Trophoblast cell (in vitro differentiated cells and primary cell): ENCODE results near the gene IL1RAP. TPM values are rescaled to one million over a fixed set of nuclear protein-coding genes. Genes with fewer than 3 reads are reported as not detected.
"Not testable (repeated sequence)": the region's sequence is repeated elsewhere in the genome, so short reads cannot be mapped to it uniquely, and the experiment has no call there.

Experiments
- DNase-seq, 2 donors: peaks; one replicate each; pipeline ENCODE4 v3.0.0-alpha.2; 2016
- H2AFZ ChIP-seq: 2 replicates; pipeline ENCODE4 v1.6.1; 2013; ENCODE audit warnings: low read length, moderate library complexity, mild to moderate bottlenecking; ENCODE audit not compliant: insufficient read depth, poor library complexity
- H2AK5ac ChIP-seq: 2 replicates; pipeline ENCODE4 v1.6.1; 2013; ENCODE audit warnings: mild to moderate bottlenecking, low read length
- H2BK120ac ChIP-seq: 2 replicates; pipeline ENCODE4 v1.6.1; 2013; ENCODE audit warnings: low read length, mild to moderate bottlenecking, moderate library complexity; ENCODE audit not compliant: insufficient read depth, poor library complexity
- H2BK12ac ChIP-seq: 2 replicates; pipeline ENCODE4 v1.6.1; 2013; ENCODE audit warnings: mild to moderate bottlenecking, low read length, moderate library complexity
- H2BK5ac ChIP-seq: 2 replicates; pipeline ENCODE4 v1.6.1; 2013; ENCODE audit warnings: low read length, low read depth, moderate library complexity, mild to moderate bottlenecking; ENCODE audit not compliant: poor library complexity
- H3K14ac ChIP-seq: 2 replicates; pipeline ENCODE4 v1.6.1; 2013; ENCODE audit warnings: mild to moderate bottlenecking, low read length
- H3K18ac ChIP-seq: 2 replicates; pipeline ENCODE4 v1.6.1; 2013; ENCODE audit warnings: mild to moderate bottlenecking, low read length
- H3K23ac ChIP-seq: 2 replicates; pipeline ENCODE4 v1.6.1; 2013; ENCODE audit warnings: low read length
- H3K27ac ChIP-seq: 2 replicates; pipeline ENCODE4 v1.5.1; 2013; ENCODE audit warnings: low read depth, mild to moderate bottlenecking, inconsistent platforms, low read length, moderate library complexity
- H3K27me3 ChIP-seq: 2 replicates; pipeline ENCODE4 v1.6.1; 2013; ENCODE audit warnings: inconsistent platforms, mild to moderate bottlenecking, low read length, moderate library complexity; ENCODE audit not compliant: insufficient read depth
- H3K36me3 ChIP-seq, 2 experiments: 1 replicate in 1 of 2; 2 replicates in 1 of 2; pipeline ENCODE4 v1.6.1; 2013; ENCODE audit warnings: low read length in 2 of 2, mild to moderate bottlenecking in 2 of 2, moderate library complexity in 1 of 2; ENCODE audit not compliant: insufficient read depth in 2 of 2, control insufficient read depth in 1 of 2
- H3K4ac ChIP-seq: 2 replicates; pipeline ENCODE4 v1.6.1; 2013; ENCODE audit warnings: low read depth, mild to moderate bottlenecking, low read length, moderate library complexity
- H3K4me1 ChIP-seq, 2 experiments: 1 replicate in 1 of 2; 2 replicates in 1 of 2; pipeline ENCODE4 v1.6.1; 2013; ENCODE audit warnings: low read length in 2 of 2, mild to moderate bottlenecking in 2 of 2, moderate library complexity in 1 of 2; ENCODE audit not compliant: insufficient read depth in 2 of 2, control insufficient read depth in 1 of 2
- H3K4me2 ChIP-seq: 2 replicates; pipeline ENCODE4 v1.6.1; 2013; ENCODE audit warnings: inconsistent platforms, mild to moderate bottlenecking, low read length, moderate library complexity
- H3K4me3 ChIP-seq: 2 replicates; pipeline ENCODE4 v1.5.1; 2013; ENCODE audit warnings: mild to moderate bottlenecking, low read depth, low read length, inconsistent platforms
- H3K79me1 ChIP-seq: one replicate; pipeline ENCODE4 v1.6.1; 2013; ENCODE audit warnings: low read length
- H3K79me2 ChIP-seq: 2 replicates; pipeline ENCODE4 v1.6.1; 2013; ENCODE audit warnings: low read length, mild to moderate bottlenecking; ENCODE audit not compliant: control insufficient read depth, insufficient read depth, poor library complexity
- H3K9ac ChIP-seq: 2 replicates; pipeline ENCODE4 v1.6.1; 2013; ENCODE audit warnings: mild to moderate bottlenecking, low read length
- H3K9me3 ChIP-seq: 2 replicates; pipeline ENCODE4 v1.6.1; 2013; ENCODE audit warnings: low read depth, mild to moderate bottlenecking, control low read depth, inconsistent platforms, low read length; ENCODE audit not compliant: insufficient read depth
- H4K12ac ChIP-seq: 2 replicates; pipeline ENCODE4 v1.6.1; 2013; ENCODE audit warnings: low read depth, mild to moderate bottlenecking, low read length, moderate library complexity
- H4K8ac ChIP-seq: 2 replicates; pipeline ENCODE4 v1.6.1; 2013; ENCODE audit warnings: low read depth, mild to moderate bottlenecking, low read length, moderate library complexity
- H4K91ac ChIP-seq: one replicate; pipeline ENCODE4 v1.6.1; 2013; ENCODE audit warnings: low read depth, mild to moderate bottlenecking, low read length, moderate library complexity
- WGBS: extraction: QIAGEN DNeasy Blood & Tissue Kit; methylation state at CpG from one replicate; pipeline ENCODE4 v1.1.7; 2013; ENCODE audit warnings: missing lambda C conversion rate; ENCODE audit not compliant: insufficient read length, insufficient coverage; ENCODE audit errors: extremely low coverage; 5-methylcytosine and 5-hydroxymethylcytosine counted together
- polyA plus RNA-seq: library from polyadenylated mRNA; stranded (reverse); fragments of 200-250 nt; gene quantifications from 2 replicates; pipeline ENCODE4 v1.2.3, GENCODE V29; 2013

Gene IL1RAP
- polyA plus RNA-seq, result 13.1 and 15.4 TPM in 2 replicates

- Histone ChIP-seq H2AK5ac (no peak within 1 kb of the TSS), H3K4me3 (peak within 1 kb of the TSS; percentile 86), H2BK5ac (no peak within 1 kb of the TSS), H3K18ac (no peak within 1 kb of the TSS), H3K4ac (no peak within 1 kb of the TSS), H2BK120ac (no peak within 1 kb of the TSS), H3K27me3 (no peaks in the 10 kb centered on the region), H4K91ac (no peak within 1 kb of the TSS), H2BK12ac (no peak within 1 kb of the TSS), H3K36me3 (no peaks in the 10 kb centered on the region), H3K23ac (no peak within 1 kb of the TSS), H3K27ac (no peak within 1 kb of the TSS), H3K14ac (peak within 1 kb of the TSS; percentile 51), H3K9ac (peak within 1 kb of the TSS; percentile 61), H4K12ac (peak within 1 kb of the TSS; percentile 31), H3K79me1 (no peaks in the 10 kb centered on the region), H3K4me1 (peaks cover 0 to 2% of the 10 kb centered on the region in 2 experiments), H3K4me2 (peak within 1 kb of the TSS; percentile 78), H2AFZ (peak within 1 kb of the TSS; percentile 89), H4K8ac (peak within 1 kb of the TSS; percentile 69), H3K9me3 (peaks cover 3% of the 10 kb centered on the region), H3K79me2 (no peaks in the 10 kb centered on the region)
- WGBS, result no CpG with 5 or more reads among the region's 76 CpGs
- DNase-seq, result peak; percentile 96 to 98
Observed at GRCh38 chr3:190513409-190514370, at the start of gene IL1RAP. TSS of gene IL1RAP (plus strand) at chr3:190514085. CDS start at chr3:190564290, 50,205 bp downstream.

- DNase-seq, result no peak
- H3K4me2 ChIP-seq, result no peak overlapping the region
- no peak overlapping the region for H4K91ac ChIP-seq
- no peaks in the 10 kb centered on the region for H3K27me3 ChIP-seq
- no peak overlapping the region for H2BK120ac ChIP-seq
- H4K8ac ChIP-seq, result no peak overlapping the region
- no peaks in the 10 kb centered on the region for H3K36me3 ChIP-seq
- no peak overlapping the region for H2AK5ac ChIP-seq
- no peaks in the 10 kb centered on the region for H3K9me3 ChIP-seq
- no peak overlapping the region for H2BK12ac ChIP-seq
- H3K79me2 ChIP-seq, result no peaks in the 10 kb centered on the region
- H3K23ac ChIP-seq, result no peak overlapping the region
- H3K4ac ChIP-seq, result no peak overlapping the region
- H3K27ac ChIP-seq, result no peak overlapping the region
- H4K12ac ChIP-seq, result no peak overlapping the region
- no peaks in the 10 kb centered on the region for H3K79me1 ChIP-seq
- no peaks in the 10 kb centered on the region for H3K4me1 ChIP-seq
- no peak overlapping the region for H3K9ac ChIP-seq
- no peak overlapping the region for H3K4me3 ChIP-seq
- no peak overlapping the region for H2AFZ ChIP-seq
- H2BK5ac ChIP-seq, result no peak overlapping the region
- no peak overlapping the region for H3K18ac ChIP-seq
- no peak overlapping the region for H3K14ac ChIP-seq
Observed at GRCh38 chr3:190467922-190468321, 46.0 kb upstream of the IL1RAP start.

GRCh38 chr3:190473261-190473660, 40.6 kb upstream of the IL1RAP start:
- not testable (repeated sequence) for H3K23ac ChIP-seq, H3K18ac ChIP-seq, H3K27me3 ChIP-seq, H4K91ac ChIP-seq, H3K9ac ChIP-seq, H4K12ac ChIP-seq, H2AFZ ChIP-seq, H3K79me1 ChIP-seq, H3K4me2 ChIP-seq, H3K4me3 ChIP-seq, H3K4me1 ChIP-seq, H3K27ac ChIP-seq, H3K4ac ChIP-seq, H3K14ac ChIP-seq, H3K79me2 ChIP-seq, H2BK5ac ChIP-seq, DNase-seq, H3K36me3 ChIP-seq, H2BK12ac ChIP-seq, H3K9me3 ChIP-seq, H2AK5ac ChIP-seq, H4K8ac ChIP-seq, H2BK120ac ChIP-seq
- WGBS, result no CpG with 5 or more reads among the region's 25 CpGs

DNA sequence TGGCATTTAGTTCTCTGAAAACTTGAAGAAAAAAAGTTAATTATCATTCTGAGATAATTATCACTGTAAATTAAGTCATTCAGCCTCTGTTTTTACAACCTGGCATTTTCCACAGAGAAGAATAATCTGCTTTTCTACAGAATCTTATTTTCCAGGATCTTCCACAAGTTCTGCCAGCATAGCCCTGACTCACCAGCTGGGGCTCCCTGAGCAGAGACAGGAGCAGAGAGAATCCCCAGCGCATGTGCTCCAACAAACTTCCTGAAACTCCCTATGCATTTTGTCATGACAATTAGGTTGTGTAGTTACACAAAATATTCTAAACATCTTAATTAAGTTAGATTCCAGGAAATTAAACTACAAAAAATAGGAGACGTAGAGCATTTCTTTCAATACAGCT, 32.1 kb upstream of the IL1RAP start:
- H3K36me3 ChIP-seq, result no peaks in the 10 kb centered on the region
- H3K9me3 ChIP-seq, result no peaks in the 10 kb centered on the region
- H3K27ac ChIP-seq, result no peak overlapping the region
- no peak overlapping the region for H2BK12ac ChIP-seq
- H3K18ac ChIP-seq, result no peak overlapping the region
- H2AFZ ChIP-seq, result no peak overlapping the region
- no peak overlapping the region for H3K4ac ChIP-seq
- H3K79me2 ChIP-seq, result no peaks in the 10 kb centered on the region
- H2BK5ac ChIP-seq, result no peak overlapping the region
- no peak overlapping the region for H3K9ac ChIP-seq
- H3K4me1 ChIP-seq, result no peaks in the 10 kb centered on the region
- no peak overlapping the region for H4K12ac ChIP-seq
- DNase-seq, result no peak
- no peak overlapping the region for H4K8ac ChIP-seq
- H2AK5ac ChIP-seq, result no peak overlapping the region
- H2BK120ac ChIP-seq, result no peak overlapping the region
- H3K4me2 ChIP-seq, result no peak overlapping the region
- no peak overlapping the region for H4K91ac ChIP-seq
- WGBS, result no CpG with 5 or more reads among the region's 2 CpGs
- no peak overlapping the region for H3K4me3 ChIP-seq
- H3K23ac ChIP-seq, result no peak overlapping the region
- H3K79me1 ChIP-seq, result no peaks in the 10 kb centered on the region
- H3K27me3 ChIP-seq, result no peaks in the 10 kb centered on the region
- no peak overlapping the region for H3K14ac ChIP-seq
